GM12801 (cell line): ENCODE measurements around the gene SLC16A8.

Source experiments
- TF ChIP-seq, protein P1 (sequence below): IDR thresholded peaks from one replicate; pipeline ENCODE4 v1.5.1; 2011; ENCODE audit warnings: control low read depth; ENCODE audit not compliant: insufficient read length; ENCODE audit errors: extremely low read depth

The SLC16A8 gene

GRCh38 chr22:38086942-38087341 is 3.0 kb upstream of the SLC16A8 start:
- TF ChIP-seq, protein P1, sequence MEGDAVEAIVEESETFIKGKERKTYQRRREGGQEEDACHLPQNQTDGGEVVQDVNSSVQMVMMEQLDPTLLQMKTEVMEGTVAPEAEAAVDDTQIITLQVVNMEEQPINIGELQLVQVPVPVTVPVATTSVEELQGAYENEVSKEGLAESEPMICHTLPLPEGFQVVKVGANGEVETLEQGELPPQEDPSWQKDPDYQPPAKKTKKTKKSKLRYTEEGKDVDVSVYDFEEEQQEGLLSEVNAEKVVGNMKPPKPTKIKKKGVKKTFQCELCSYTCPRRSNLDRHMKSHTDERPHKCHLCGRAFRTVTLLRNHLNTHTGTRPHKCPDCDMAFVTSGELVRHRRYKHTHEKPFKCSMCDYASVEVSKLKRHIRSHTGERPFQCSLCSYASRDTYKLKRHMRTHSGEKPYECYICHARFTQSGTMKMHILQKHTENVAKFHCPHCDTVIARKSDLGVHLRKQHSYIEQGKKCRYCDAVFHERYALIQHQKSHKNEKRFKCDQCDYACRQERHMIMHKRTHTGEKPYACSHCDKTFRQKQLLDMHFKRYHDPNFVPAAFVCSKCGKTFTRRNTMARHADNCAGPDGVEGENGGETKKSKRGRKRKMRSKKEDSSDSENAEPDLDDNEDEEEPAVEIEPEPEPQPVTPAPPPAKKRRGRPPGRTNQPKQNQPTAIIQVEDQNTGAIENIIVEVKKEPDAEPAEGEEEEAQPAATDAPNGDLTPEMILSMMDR = no peak

DNA sequence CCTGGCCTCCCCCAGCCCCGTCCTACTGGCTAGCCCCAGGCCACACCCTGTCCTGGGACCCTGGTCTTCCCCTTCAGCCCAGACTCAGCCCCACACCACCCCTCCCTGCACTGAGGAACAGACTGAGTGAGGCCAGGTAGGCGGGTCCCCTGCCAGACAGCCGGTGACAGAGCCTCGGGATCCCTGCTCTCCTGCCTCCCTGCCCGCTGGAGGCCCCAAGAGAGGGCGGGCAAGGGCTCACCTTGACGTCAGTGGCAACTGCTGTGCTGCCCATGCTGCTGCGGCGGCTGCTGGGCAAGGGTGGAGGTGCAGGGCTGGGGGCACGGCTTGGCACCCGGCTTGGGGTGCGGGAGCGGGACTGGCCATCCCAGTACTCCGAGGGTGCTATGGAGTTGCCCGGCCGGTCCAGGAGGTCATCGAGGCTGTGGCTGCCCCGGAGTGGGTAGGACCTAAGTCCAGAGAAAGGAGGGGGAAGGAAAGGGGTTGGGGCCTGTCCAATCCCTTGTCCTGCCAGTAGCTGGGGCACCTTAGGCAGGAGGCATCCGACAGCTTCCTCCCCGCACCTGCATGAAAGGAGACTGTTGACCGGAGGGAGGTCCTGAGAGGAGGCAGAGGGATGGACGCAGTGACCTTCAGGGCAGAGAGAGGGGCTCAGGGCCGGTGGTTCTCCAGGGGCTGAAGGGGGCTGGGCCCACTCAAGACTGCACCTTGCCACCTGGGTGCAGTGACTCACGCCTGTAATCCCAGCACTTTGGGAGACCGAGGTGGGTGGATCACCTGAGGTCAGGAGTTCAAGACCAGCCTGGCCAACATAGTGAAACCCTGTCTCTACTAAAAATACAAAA is 2.2 kb upstream of the SLC16A8 start:
- TF ChIP-seq, protein P1 = no peak

DNA sequence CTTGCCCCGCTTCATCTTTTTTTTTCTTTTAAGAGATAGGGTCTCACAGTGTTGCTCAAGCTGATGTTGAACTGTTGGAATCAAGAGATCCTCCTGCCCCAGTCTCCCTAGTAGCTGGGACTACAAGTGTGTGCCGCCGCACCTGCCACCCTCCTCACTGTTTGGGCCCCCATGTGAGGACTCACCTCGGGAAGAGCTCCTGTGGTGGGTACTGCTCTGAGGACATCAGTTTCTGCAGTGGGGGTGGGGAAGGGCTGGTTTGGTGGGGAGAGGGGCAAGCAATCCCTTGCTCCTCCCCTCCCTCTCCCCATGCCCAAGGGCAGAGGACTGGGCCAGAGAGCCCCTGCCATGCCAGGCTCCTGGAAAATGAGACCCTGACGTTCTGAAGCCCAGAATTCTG is 1.5 kb upstream of the SLC16A8 start:
- TF ChIP-seq, protein P1 = no peak

DNA sequence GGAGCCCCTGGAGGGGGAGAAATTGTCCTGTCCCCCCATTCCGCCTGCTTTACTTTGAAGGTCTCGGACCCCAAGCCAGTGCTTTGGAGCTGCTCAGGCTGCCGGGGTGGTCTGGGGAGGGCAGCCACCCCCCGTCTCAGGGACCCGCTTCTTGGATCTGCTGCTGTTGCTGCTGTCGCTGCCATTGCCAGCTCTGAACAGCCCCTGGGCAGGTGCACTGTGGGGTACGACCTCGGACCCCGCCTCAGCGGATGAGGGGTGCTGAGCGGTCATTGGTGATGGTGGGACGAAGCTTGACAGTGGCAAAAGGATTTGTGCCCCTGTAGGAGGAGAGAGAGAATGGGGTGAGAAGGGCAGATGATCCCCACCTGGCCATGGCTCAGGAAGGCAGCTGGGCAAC is 1.1 kb upstream of the SLC16A8 start:
- TF ChIP-seq, protein P1 = no peak

GRCh38 chr22:38082986-38083710 is 836 bp downstream of the SLC16A8 start:
- TF ChIP-seq, protein P1 = no peak

GRCh38 chr22:38081941-38082828 is 1.8 kb downstream of the SLC16A8 start:
- TF ChIP-seq, protein P1 = no peak

GRCh38 chr22:38081636-38081940 is 2.4 kb downstream of the SLC16A8 start:
- TF ChIP-seq, protein P1 = no peak
